Upper lobe of left lung (tissue), 4 donors: ENCODE data around the gene CUBN.

Experiments
- CTCF ChIP-seq, 6 experiments: fragments of 450-650 bp in 4 of 6; fragments of 200-600 bp in 2 of 6; sonication (generic) in 2 of 6; IDR thresholded peaks; one replicate each; pipeline ENCODE4 v1.5.1; 2016 to 2019; ENCODE audit warnings: antibody characterized with exemption in 6 of 6
- EP300 ChIP-seq, 4 donors: sonication (generic); formaldehyde crosslinking; IDR thresholded peaks; one replicate each; pipeline ENCODE4 v1.5.1; 2017; ENCODE audit warnings: antibody characterized with exemption in 4 of 4, control low read depth in 2 of 4
- POLR2AphosphoS5 ChIP-seq, 2 donors: sonication (generic); formaldehyde crosslinking; IDR thresholded peaks; one replicate each; pipeline ENCODE4 v1.5.1; 2017; ENCODE audit warnings: antibody characterized with exemption in 2 of 2

DNA sequence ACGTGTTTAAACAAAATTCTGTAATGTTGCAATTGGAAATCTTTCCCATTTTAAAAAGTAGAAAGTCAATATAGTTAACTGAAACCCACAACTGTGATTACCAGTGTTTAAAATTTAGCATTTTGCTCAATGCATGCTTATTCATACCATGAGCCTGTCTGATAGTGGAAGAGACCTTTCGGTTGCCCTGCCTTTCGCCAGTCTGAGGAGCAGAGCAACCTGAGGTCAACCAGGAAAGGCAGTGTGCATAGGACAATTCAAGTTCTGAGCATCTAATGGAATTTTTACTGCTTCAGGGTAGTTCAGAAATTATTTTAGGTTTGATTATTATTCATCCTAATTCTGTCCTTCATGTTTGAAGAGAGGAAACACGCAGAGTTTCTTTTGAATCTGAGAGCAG lies 100.8 kb downstream of the CUBN start:
- TF ChIP-seq CTCF (IDR thresholded peaks at IDR 0.05) (no peak), EP300 (IDR thresholded peaks at IDR 0.05) (no peak), POLR2AphosphoS5 (IDR thresholded peaks at IDR 0.05) (no peak)
